ENCODE data around the gene WDR64.
"Not testable (repeated sequence)": the region's sequence is repeated elsewhere in the genome, so short reads cannot be mapped to it uniquely, and the experiment has no call there.

The WDR64 gene

GRCh38 chr1:241646201-241646600 lies 5.9 kb upstream of the WDR64 start:
- Mint-ChIP-seq H3K36me3 (ENCODE audit: insufficient read depth) (peaks cover 2% of the 10 kb centered on the region), H3K4me1 (no peaks in the 10 kb centered on the region), H3K27me3 (no peaks in the 10 kb centered on the region), H3K9me3 (no peaks in the 10 kb centered on the region), H3K4me3 (no peak overlapping the region), H3K27ac (ENCODE audit: low read depth) (no peak overlapping the region)
- DNase-seq (ENCODE audit: low spot score in 2 of 2) (no peak), ATAC-seq (replicated peaks; ENCODE audit: extremely low read depth, poor library complexity, severe bottlenecking) (no peak)

GRCh38 chr1:241647658-241648057 lies 4.4 kb upstream of the WDR64 start:
- no peaks in the 10 kb centered on the region for H3K27me3 Mint-ChIP-seq
- peaks cover 2% of the 10 kb centered on the region for H3K36me3 Mint-ChIP-seq (ENCODE audit: insufficient read depth)
- H3K27ac Mint-ChIP-seq (ENCODE audit: low read depth) = no peak overlapping the region
- ATAC-seq (replicated peaks; ENCODE audit: extremely low read depth, poor library complexity, severe bottlenecking) (no peak), DNase-seq (ENCODE audit: low spot score in 2 of 2) (no peak)
- H3K4me1 Mint-ChIP-seq = no peaks in the 10 kb centered on the region
- H3K9me3 Mint-ChIP-seq = no peaks in the 10 kb centered on the region
- H3K4me3 Mint-ChIP-seq = no peak overlapping the region

GRCh38 chr1:241648159-241648558 lies 3.9 kb upstream of the WDR64 start:
- no peaks in the 10 kb centered on the region for H3K9me3 Mint-ChIP-seq
- no peak for ATAC-seq (replicated peaks; ENCODE audit: extremely low read depth, poor library complexity, severe bottlenecking)
- H3K4me3 Mint-ChIP-seq = no peak overlapping the region
- no peak for DNase-seq (ENCODE audit: low spot score in 2 of 2)
- H3K4me1 Mint-ChIP-seq = no peaks in the 10 kb centered on the region
- no peak overlapping the region for H3K27ac Mint-ChIP-seq (ENCODE audit: low read depth)
- H3K36me3 Mint-ChIP-seq (ENCODE audit: insufficient read depth) = peaks cover 1% of the 10 kb centered on the region
- H3K27me3 Mint-ChIP-seq = no peaks in the 10 kb centered on the region

GRCh38 chr1:241654019-241654418 lies 1.9 kb downstream of the WDR64 start:
- no peak for DNase-seq (ENCODE audit: low spot score in 2 of 2)
- Mint-ChIP-seq H3K9me3 (no peaks in the 10 kb centered on the region), H3K4me3 (no peak overlapping the region), H3K36me3 (ENCODE audit: insufficient read depth) (no peaks in the 10 kb centered on the region), H3K27ac (ENCODE audit: low read depth) (no peak overlapping the region), H3K27me3 (peaks cover 47% of the 10 kb centered on the region), H3K4me1 (no peaks in the 10 kb centered on the region)
- ATAC-seq (replicated peaks; ENCODE audit: extremely low read depth, poor library complexity, severe bottlenecking) = no peak

GRCh38 chr1:241654641-241655040 lies 2.6 kb downstream of the WDR64 start:
- ATAC-seq (replicated peaks; ENCODE audit: extremely low read depth, poor library complexity, severe bottlenecking) (no peak), DNase-seq (ENCODE audit: low spot score in 2 of 2) (no peak)
- H3K4me3 Mint-ChIP-seq = no peak overlapping the region
- H3K4me1 Mint-ChIP-seq = no peaks in the 10 kb centered on the region
- H3K9me3 Mint-ChIP-seq = no peaks in the 10 kb centered on the region
- peaks cover 53% of the 10 kb centered on the region for H3K27me3 Mint-ChIP-seq
- H3K27ac Mint-ChIP-seq (ENCODE audit: low read depth) = no peak overlapping the region
- no peaks in the 10 kb centered on the region for H3K36me3 Mint-ChIP-seq (ENCODE audit: insufficient read depth)

- ATAC-seq (replicated peaks; ENCODE audit: extremely low read depth, poor library complexity, severe bottlenecking) (no peak), DNase-seq (ENCODE audit: low spot score in 2 of 2) (no peak)
- Mint-ChIP-seq H3K9me3 (no peaks in the 10 kb centered on the region), H3K4me3 (no peak overlapping the region), H3K36me3 (ENCODE audit: insufficient read depth) (no peaks in the 10 kb centered on the region), H3K27me3 (peaks cover 61% of the 10 kb centered on the region), H3K27ac (ENCODE audit: low read depth) (no peak overlapping the region), H3K4me1 (no peaks in the 10 kb centered on the region)
Measured at GRCh38 chr1:241658081-241658793, 6.2 kb downstream of the WDR64 start.

- not testable (repeated sequence) for H3K36me3 Mint-ChIP-seq (ENCODE audit: insufficient read depth)
Measured at GRCh38 chr1:241659016-241659415, 6.9 kb downstream of the WDR64 start.

GRCh38 chr1:241660424-241660972 lies 8.4 kb downstream of the WDR64 start:
- no peak for ATAC-seq (replicated peaks; ENCODE audit: extremely low read depth, poor library complexity, severe bottlenecking)
- DNase-seq (ENCODE audit: low spot score in 2 of 2) = no peak
- Mint-ChIP-seq H3K9me3 (no peaks in the 10 kb centered on the region), H3K27me3 (peaks cover 46% of the 10 kb centered on the region), H3K4me1 (no peaks in the 10 kb centered on the region), H3K4me3 (no peak overlapping the region), H3K36me3 (ENCODE audit: insufficient read depth) (peaks cover 1% of the 10 kb centered on the region), H3K27ac (ENCODE audit: low read depth) (no peak overlapping the region)

More at GRCh38 chr1:241659016-241659415, 6.9 kb downstream of the WDR64 start:
- not testable (repeated sequence) for H3K4me3 Mint-ChIP-seq; H3K27ac Mint-ChIP-seq (ENCODE audit: low read depth); H3K9me3 Mint-ChIP-seq; ATAC-seq (replicated peaks; ENCODE audit: extremely low read depth, poor library complexity, severe bottlenecking); H3K4me1 Mint-ChIP-seq; DNase-seq (ENCODE audit: low spot score in 2 of 2)
- H3K27me3 Mint-ChIP-seq = peaks cover 58% of the 10 kb centered on the region

- Mint-ChIP-seq H3K36me3 (ENCODE audit: insufficient read depth) (peaks cover 1% of the 10 kb centered on the region), H3K4me3 (no peak overlapping the region), H3K27ac (ENCODE audit: low read depth) (no peak overlapping the region), H3K4me1 (no peaks in the 10 kb centered on the region), H3K27me3 (peaks cover 4% of the 10 kb centered on the region), H3K9me3 (no peaks in the 10 kb centered on the region)
- DNase-seq (ENCODE audit: low spot score in 2 of 2) = no peak
- no peak for ATAC-seq (replicated peaks; ENCODE audit: extremely low read depth, poor library complexity, severe bottlenecking)
Measured at GRCh38 chr1:241666419-241666818, 14.3 kb downstream of the WDR64 start.

GRCh38 chr1:241672301-241672700 lies 20.2 kb downstream of the WDR64 start:
- no peak overlapping the region for H3K27ac Mint-ChIP-seq (ENCODE audit: low read depth)
- no peak overlapping the region for H3K4me3 Mint-ChIP-seq

GRCh38 chr1:241674805-241675384 lies 22.8 kb downstream of the WDR64 start:
- no peak for DNase-seq (ENCODE audit: low spot score in 2 of 2)
- H3K27me3 Mint-ChIP-seq = peaks cover 20% of the 10 kb centered on the region
- H3K9me3 Mint-ChIP-seq = no peaks in the 10 kb centered on the region
- peaks cover 8% of the 10 kb centered on the region for H3K4me1 Mint-ChIP-seq
- no peak overlapping the region for H3K27ac Mint-ChIP-seq (ENCODE audit: low read depth)
- H3K36me3 Mint-ChIP-seq (ENCODE audit: insufficient read depth) = peaks cover 1% of the 10 kb centered on the region
- ATAC-seq (replicated peaks; ENCODE audit: extremely low read depth, poor library complexity, severe bottlenecking) = no peak
- no peak overlapping the region for H3K4me3 Mint-ChIP-seq

More at GRCh38 chr1:241672301-241672700, 20.2 kb downstream of the WDR64 start:
- DNase-seq (ENCODE audit: low spot score in 2 of 2) (no peak), ATAC-seq (replicated peaks; ENCODE audit: extremely low read depth, poor library complexity, severe bottlenecking) (no peak)
- peaks cover 20% of the 10 kb centered on the region for H3K27me3 Mint-ChIP-seq
- H3K36me3 Mint-ChIP-seq (ENCODE audit: insufficient read depth) = peaks cover 1% of the 10 kb centered on the region
- H3K9me3 Mint-ChIP-seq = no peaks in the 10 kb centered on the region
- H3K4me1 Mint-ChIP-seq = peaks cover under 1% of the 10 kb centered on the region

- H3K27me3 Mint-ChIP-seq = peaks cover 25% of the 10 kb centered on the region
Measured at GRCh38 chr1:241675983-241676382, 23.9 kb downstream of the WDR64 start.

GRCh38 chr1:241677201-241677600 lies 25.1 kb downstream of the WDR64 start:
- no peaks in the 10 kb centered on the region for H3K9me3 Mint-ChIP-seq
- peaks cover 1% of the 10 kb centered on the region for H3K36me3 Mint-ChIP-seq (ENCODE audit: insufficient read depth)
- H3K27ac Mint-ChIP-seq (ENCODE audit: low read depth) = peak overlapping the region; percentile 42
- H3K4me1 Mint-ChIP-seq = peaks cover 8% of the 10 kb centered on the region
- peak; percentile 91 for ATAC-seq (replicated peaks; ENCODE audit: extremely low read depth, poor library complexity, severe bottlenecking)
- DNase-seq (ENCODE audit: low spot score in 2 of 2) = no peak
- peak overlapping the region; percentile 62 for H3K4me3 Mint-ChIP-seq
- peaks cover 26% of the 10 kb centered on the region for H3K27me3 Mint-ChIP-seq

More at GRCh38 chr1:241675983-241676382, 23.9 kb downstream of the WDR64 start:
- peaks cover 8% of the 10 kb centered on the region for H3K4me1 Mint-ChIP-seq
- peaks cover 1% of the 10 kb centered on the region for H3K36me3 Mint-ChIP-seq (ENCODE audit: insufficient read depth)
- H3K9me3 Mint-ChIP-seq = no peaks in the 10 kb centered on the region
- H3K27ac Mint-ChIP-seq (ENCODE audit: low read depth) = no peak overlapping the region
- no peak for ATAC-seq (replicated peaks; ENCODE audit: extremely low read depth, poor library complexity, severe bottlenecking)
- no peak overlapping the region for H3K4me3 Mint-ChIP-seq
- no peak for DNase-seq (ENCODE audit: low spot score in 2 of 2)

All from central memory CD8-positive, alpha-beta T cell (primary cell).